GM18499 (cell line): ENCODE results near the gene OXT.
"Not testable (repeated sequence)": the region's sequence is repeated elsewhere in the genome, so short reads cannot be mapped to it uniquely, and the experiment has no call there.

ENCODE experiments used
- ATAC-seq: cut with Tn5 transposase; IDR thresholded peaks from one replicate; pipeline ENCODE4 v1.9.1; 2021; ENCODE audit warnings: moderate number of reproducible peaks; ENCODE audit not compliant: insufficient read depth, unreplicated experiment

OXT gene

GRCh38 chr20:3106658-3107463 lies 35.4 kb downstream of the OXT start:
- ATAC-seq = no peak

GRCh38 chr20:3107464-3108025 lies 36.1 kb downstream of the OXT start:
- no peak for ATAC-seq

GRCh38 chr20:3109350-3110302 lies 38.2 kb downstream of the OXT start:
- no peak for ATAC-seq

- ATAC-seq = no peak
Observed at GRCh38 chr20:3111507-3111906, 40.1 kb downstream of the OXT start.

GRCh38 chr20:3111995-3112394 lies 40.6 kb downstream of the OXT start:
- no peak for ATAC-seq

- no peak for ATAC-seq
Observed at GRCh38 chr20:3115190-3116107, 44.0 kb downstream of the OXT start.

- no peak for ATAC-seq
Observed at GRCh38 chr20:3116341-3116740, 44.9 kb downstream of the OXT start.

GRCh38 chr20:3117839-3118379 lies 46.5 kb downstream of the OXT start:
- not testable (repeated sequence) for ATAC-seq

- no peak for ATAC-seq
Observed at GRCh38 chr20:3119044-3119443, 47.6 kb downstream of the OXT start.

GRCh38 chr20:3121271-3121911 lies 50.0 kb downstream of the OXT start:
- no peak for ATAC-seq
